NB4 (cell line): Measurements from ENCODE around the gene TRAPPC12.

ENCODE experiments used
- DNase-seq: peaks from one replicate; pipeline ENCODE4 v3.0.0; 2010; ENCODE audit warnings: low read depth
- H3K4me3 ChIP-seq: one replicate; pipeline ENCODE4 v1.5.1; 2011; ENCODE audit warnings: mild to moderate bottlenecking, low read depth, low read length, moderate library complexity
- CTCF ChIP-seq: IDR thresholded peaks from one replicate; pipeline ENCODE4 v1.5.1; 2012; ENCODE audit warnings: low read depth, low read length
- MYC ChIP-seq: IDR thresholded peaks from 2 replicates; pipeline ENCODE4 v1.6.1; 2011; ENCODE audit warnings: low read depth, low read length
- POLR2A ChIP-seq: IDR thresholded peaks from 2 replicates; pipeline ENCODE4 v1.6.1; 2011; ENCODE audit warnings: mild to moderate bottlenecking; ENCODE audit not compliant: insufficient read length; ENCODE audit errors: extremely low read depth
- TF ChIP-seq, protein P1 (sequence below): IDR thresholded peaks from 2 replicates; pipeline ENCODE4 v1.6.1; 2011; ENCODE audit warnings: low read depth, low read length

TRAPPC12 gene

DNA sequence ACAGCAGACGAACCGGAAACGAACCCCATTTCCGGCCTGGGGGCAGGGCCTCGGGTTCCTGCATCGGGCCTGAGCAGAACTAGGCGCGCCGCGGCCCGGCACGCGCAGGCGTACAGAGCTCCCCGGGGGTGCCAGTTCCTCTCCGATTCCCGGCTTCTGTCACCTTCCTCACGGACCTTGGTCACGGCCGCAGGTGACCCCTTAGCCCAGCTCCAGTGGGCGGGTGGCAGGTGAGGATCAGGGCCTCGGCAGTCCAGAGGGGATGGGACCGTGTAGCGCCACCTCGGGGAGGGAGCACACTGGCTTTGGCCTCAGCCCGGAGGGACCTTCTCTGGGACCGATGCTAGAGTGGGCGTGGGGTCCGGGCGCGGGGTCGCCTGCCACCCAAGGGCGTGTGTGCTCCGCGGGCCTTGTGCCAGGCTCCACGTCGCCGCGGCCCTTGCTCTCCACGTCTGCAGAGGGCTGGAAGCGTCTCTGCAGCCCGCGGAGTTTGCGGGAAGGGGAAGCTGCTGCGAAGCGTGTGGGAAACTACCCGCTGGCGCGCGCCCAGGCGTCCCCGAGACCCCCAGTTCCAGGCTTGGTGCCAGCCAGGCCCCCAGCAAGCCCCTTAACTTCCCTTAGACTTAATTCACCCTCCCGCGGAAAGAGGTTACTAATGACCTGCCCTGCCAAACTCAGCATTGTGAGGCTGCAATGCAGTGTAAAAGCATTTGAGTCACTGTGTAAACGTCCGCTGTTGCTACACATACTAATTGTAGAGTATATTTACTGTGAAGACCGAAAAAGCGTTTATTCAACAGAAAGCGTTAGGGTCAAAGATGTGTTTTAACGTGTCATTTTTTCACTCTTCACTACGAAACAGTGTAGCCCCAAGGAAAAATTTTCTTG is at the start of gene TRAPPC12:
TSS of gene TRAPPC12 (plus strand) at position 48 of the 888 bp plus-strand sequence. CDS start 7,930 bp downstream, outside the sequence.
- peak within 1 kb of the TSS; percentile 95 for H3K4me3 ChIP-seq
- TF ChIP-seq POLR2A, result peak; percentile 85
- peak; percentile 79 for TF ChIP-seq MYC
- TF ChIP-seq, protein P1, sequence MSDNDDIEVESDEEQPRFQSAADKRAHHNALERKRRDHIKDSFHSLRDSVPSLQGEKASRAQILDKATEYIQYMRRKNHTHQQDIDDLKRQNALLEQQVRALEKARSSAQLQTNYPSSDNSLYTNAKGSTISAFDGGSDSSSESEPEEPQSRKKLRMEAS, result peak; percentile 53; the same call in 1 of the 2 replicates
- TF ChIP-seq CTCF, result peak; percentile 20
- DNase-seq, result peak; percentile 96

- TF ChIP-seq, protein P1, result no peak
- no peak for TF ChIP-seq CTCF
- no peak for TF ChIP-seq POLR2A
- DNase-seq, result no peak
- H3K4me3 ChIP-seq, result no peak overlapping the region
Observed at GRCh38 chr2:3332133-3332532, 47.4 kb upstream of the TRAPPC12 start.

DNA sequence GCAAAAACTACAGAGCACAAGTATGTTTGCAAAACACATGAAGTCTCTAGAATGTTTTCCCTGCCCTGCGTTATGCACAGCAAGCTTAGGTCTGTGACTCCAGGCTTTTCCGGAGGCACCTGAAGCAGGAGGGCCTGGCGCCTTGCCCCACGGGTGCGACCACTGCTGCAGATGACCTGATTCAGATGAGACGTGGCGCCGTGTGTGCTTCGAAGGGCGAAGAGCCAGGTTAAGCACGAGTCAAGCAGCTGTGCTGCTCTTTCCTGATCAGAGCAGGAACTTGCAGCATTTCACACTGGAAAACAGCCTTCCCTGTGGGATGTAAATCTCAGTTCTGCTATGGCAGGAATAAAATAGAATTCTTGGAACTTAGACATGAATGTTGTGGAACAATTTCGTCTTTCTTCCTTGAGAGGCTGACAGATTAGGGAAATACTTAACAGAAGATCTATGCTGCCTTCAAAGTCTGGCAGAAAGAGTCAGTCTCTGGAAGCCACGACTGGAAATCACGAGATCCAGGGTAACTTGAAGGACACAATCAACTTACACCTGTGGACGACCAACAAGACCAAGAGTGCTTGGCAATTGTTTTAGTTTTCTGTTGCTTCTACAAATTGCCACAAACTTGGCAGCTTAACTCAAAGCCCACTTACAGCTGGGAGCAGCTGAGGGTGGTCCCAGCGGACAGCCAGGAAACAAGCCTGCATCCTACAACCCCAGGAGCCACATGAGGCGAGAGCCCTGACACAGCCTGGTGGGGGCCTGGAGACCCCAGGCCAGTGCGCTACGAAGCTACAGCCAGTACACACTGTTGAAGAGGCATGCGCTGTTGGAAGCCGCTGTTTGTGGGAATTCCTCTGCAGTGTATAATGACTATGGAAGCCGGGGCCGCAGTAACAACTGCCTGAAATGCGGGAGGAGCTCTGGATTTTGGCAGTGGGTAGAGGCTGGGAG is 44.8 kb upstream of the TRAPPC12 start:
- DNase-seq, result no peak
- H3K4me3 ChIP-seq, result no peak overlapping the region
- TF ChIP-seq POLR2A, result no peak
- TF ChIP-seq, protein P1, result no peak
- TF ChIP-seq CTCF, result no peak
- TF ChIP-seq MYC, result no peak

- H3K4me3 ChIP-seq, result no peak overlapping the region
Observed at GRCh38 chr2:3336844-3337243, 42.6 kb upstream of the TRAPPC12 start.

More at GRCh38 chr2:3336844-3337243, 42.6 kb upstream of the TRAPPC12 start:
- no peak for DNase-seq
- TF ChIP-seq, protein P1, result no peak
- TF ChIP-seq MYC (no peak), CTCF (no peak), POLR2A (no peak)
